ENCODE measurements around the gene EXOSC3.

DNA sequence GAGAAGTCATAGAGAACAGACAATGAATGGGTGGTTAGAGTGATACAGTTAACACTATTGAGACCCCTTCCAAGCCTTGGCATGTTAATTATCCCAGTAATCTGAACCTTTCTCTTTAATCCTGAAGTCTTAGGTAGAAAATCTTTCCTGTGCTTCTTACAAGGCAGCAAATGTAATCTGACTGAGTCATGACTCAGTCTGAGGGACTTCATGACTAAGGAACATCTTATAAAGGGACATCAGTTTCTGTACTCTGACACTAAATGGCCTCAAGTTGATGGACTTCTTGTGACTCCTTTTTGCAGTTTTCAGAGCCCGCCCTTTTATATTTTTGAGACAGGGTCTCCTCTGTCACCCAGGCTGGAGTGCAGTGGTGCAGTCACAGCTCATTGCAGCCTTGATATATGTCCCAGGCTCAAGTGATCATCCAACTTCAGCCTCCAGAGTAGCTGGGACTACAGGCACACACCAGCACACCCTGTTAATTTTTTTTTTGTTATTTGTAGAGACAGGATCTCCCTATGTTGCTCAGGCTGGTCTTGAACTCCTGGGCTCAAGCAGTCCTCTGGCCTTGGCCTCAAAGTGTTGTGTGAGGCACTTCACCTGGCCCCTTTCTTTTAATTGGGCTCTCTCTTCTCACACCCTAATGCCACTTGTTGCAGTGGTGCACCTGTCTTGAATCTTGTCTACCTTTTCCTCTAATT, 9.5 kb downstream of the EXOSC3 start:
- TF ChIP-seq EP300 (IDR thresholded peaks at IDR 0.05) = no peak
- TF ChIP-seq, protein P1, sequence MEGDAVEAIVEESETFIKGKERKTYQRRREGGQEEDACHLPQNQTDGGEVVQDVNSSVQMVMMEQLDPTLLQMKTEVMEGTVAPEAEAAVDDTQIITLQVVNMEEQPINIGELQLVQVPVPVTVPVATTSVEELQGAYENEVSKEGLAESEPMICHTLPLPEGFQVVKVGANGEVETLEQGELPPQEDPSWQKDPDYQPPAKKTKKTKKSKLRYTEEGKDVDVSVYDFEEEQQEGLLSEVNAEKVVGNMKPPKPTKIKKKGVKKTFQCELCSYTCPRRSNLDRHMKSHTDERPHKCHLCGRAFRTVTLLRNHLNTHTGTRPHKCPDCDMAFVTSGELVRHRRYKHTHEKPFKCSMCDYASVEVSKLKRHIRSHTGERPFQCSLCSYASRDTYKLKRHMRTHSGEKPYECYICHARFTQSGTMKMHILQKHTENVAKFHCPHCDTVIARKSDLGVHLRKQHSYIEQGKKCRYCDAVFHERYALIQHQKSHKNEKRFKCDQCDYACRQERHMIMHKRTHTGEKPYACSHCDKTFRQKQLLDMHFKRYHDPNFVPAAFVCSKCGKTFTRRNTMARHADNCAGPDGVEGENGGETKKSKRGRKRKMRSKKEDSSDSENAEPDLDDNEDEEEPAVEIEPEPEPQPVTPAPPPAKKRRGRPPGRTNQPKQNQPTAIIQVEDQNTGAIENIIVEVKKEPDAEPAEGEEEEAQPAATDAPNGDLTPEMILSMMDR (IDR thresholded peaks at IDR 0.05) = no peak
